Measurements from ENCODE around the gene SH3BP2.

- TF ChIP-seq POLR2A (IDR thresholded peaks at IDR 0.05) (no peak), CTCF (IDR thresholded peaks at IDR 0.05) (no peak)
These were observed 39.6 kb downstream of the SH3BP2 start for GRCh38 chr4:2832309-2832980.

All from sigmoid colon (tissue), 3 donors.